ENCODE results near the gene CP. TPM values are rescaled to one million over a fixed set of nuclear protein-coding genes. Genes with fewer than 3 reads are reported as not detected.

CP gene
- total and polyA plus RNA-seq, 2 donors (not counting 1 experiment from before 2014, with no cell fraction given): not detected

- intact Hi-C loops (cut with micrococcal nuclease): no loop called here
- H3K27ac Mint-ChIP-seq: no peak overlapping the region
- Histone ChIP-seq H3K4me3 (ENCODE audit: control extremely low read depth in 1 of 5, extremely low read depth in 1 of 5, insufficient read depth in 1 of 5, low read depth in 2 of 5, low read length in 4 of 5) (no peak overlapping the region), H3K27ac (ENCODE audit: low read length in 2 of 2) (no peak overlapping the region), H3K9ac (ENCODE audit: low read length) (no peak overlapping the region), H3K36me3 (replicated peaks in 1 of 2; ENCODE audit: control extremely low read depth in 1 of 2, control insufficient read depth in 1 of 2, extremely low read depth in 1 of 2, insufficient read depth in 2 of 2, low read length in 1 of 2) (no peaks in the 10 kb centered on the region), H3K27me3 (replicated peaks in 1 of 4; ENCODE audit: control extremely low read depth in 1 of 4, control insufficient read depth in 3 of 4, insufficient read depth in 4 of 4, low read length in 3 of 4) (no peaks in the 10 kb centered on the region), H3K4me2 (replicated peaks; ENCODE audit: low read depth, low read length, poor library complexity, severe bottlenecking) (no peak overlapping the region), H3K9me3 (ENCODE audit: control extremely low read depth in 1 of 3, control insufficient read depth in 2 of 3, insufficient read depth in 1 of 3, low read length in 2 of 3) (peaks cover 0 to 6% (median 0%) of the 10 kb centered on the region in 3 donors), H2AFZ (ENCODE audit: insufficient read depth, low read depth, low read length, poor library complexity, severe bottlenecking) (no peak overlapping the region), H3K4me1 (ENCODE audit: control insufficient read depth in 2 of 2, insufficient read depth in 2 of 2, low read length in 2 of 2) (peaks cover 9 to 10% of the 10 kb centered on the region in 2 donors), H3K79me2 (ENCODE audit: control insufficient read depth, insufficient read depth, low read length) (no peaks in the 10 kb centered on the region), H4K20me1 (ENCODE audit: control insufficient read depth, insufficient read depth, low read length, poor library complexity, severe bottlenecking) (no peaks in the 10 kb centered on the region)
- WGBS (ENCODE audit: insufficient coverage): no CpG with 5 or more reads among the region's 7 CpGs
- TF ChIP-seq CTCF (IDR thresholded peaks at IDR 0.05): no peak
- TF ChIP-seq EZH2 (IDR thresholded peaks at IDR 0.05; ENCODE audit: borderline replicate concordance, insufficient read depth, low read depth, low read length, poor library complexity, severe bottlenecking): no peak
- H3K9me3 Mint-ChIP-seq (ENCODE audit: insufficient read depth): no peaks in the 10 kb centered on the region
- ATAC-seq (ENCODE audit: low read depth) (no peak), DNase-seq (no peak)
- no peak overlapping the region for H3K4me3 Mint-ChIP-seq
- H3K4me1 Mint-ChIP-seq: peaks cover 11% of the 10 kb centered on the region
- CTCF ChIA-PET: interaction anchor here (2.6 kb wide), 1 partner anchor 148 kb away, joined by 55 read pairs; no protein-coding TSS in a partner anchor
- POLR2A ChIA-PET: no interaction called here
- no peaks in the 10 kb centered on the region for H3K27me3 Mint-ChIP-seq
Measured at GRCh38 chr3:149269687-149270086, 48.1 kb upstream of the CP start.

- intact Hi-C loops (cut with micrococcal nuclease): no loop called here
Measured at GRCh38 chr3:149267565-149267964, 45.9 kb upstream of the CP start.

More at GRCh38 chr3:149267565-149267964, 45.9 kb upstream of the CP start:
- 0% methylated on average over 2 of the region's 6 CpGs for WGBS (ENCODE audit: insufficient coverage)
- Histone ChIP-seq H3K4me3 (ENCODE audit: control extremely low read depth in 1 of 5, extremely low read depth in 1 of 5, insufficient read depth in 1 of 5, low read depth in 2 of 5, low read length in 4 of 5) (no peak overlapping the region), H3K27me3 (replicated peaks in 1 of 4; ENCODE audit: control extremely low read depth in 1 of 4, control insufficient read depth in 3 of 4, insufficient read depth in 4 of 4, low read length in 3 of 4) (no peaks in the 10 kb centered on the region), H4K20me1 (ENCODE audit: control insufficient read depth, insufficient read depth, low read length, poor library complexity, severe bottlenecking) (no peaks in the 10 kb centered on the region), H3K27ac (ENCODE audit: low read length in 2 of 2) (no peak overlapping the region), H3K4me1 (ENCODE audit: control insufficient read depth in 2 of 2, insufficient read depth in 2 of 2, low read length in 2 of 2) (peaks cover 14 to 17% of the 10 kb centered on the region in 2 donors), H2AFZ (ENCODE audit: insufficient read depth, low read depth, low read length, poor library complexity, severe bottlenecking) (no peak overlapping the region), H3K36me3 (replicated peaks in 1 of 2; ENCODE audit: control extremely low read depth in 1 of 2, control insufficient read depth in 1 of 2, extremely low read depth in 1 of 2, insufficient read depth in 2 of 2, low read length in 1 of 2) (no peaks in the 10 kb centered on the region), H3K79me2 (ENCODE audit: control insufficient read depth, insufficient read depth, low read length) (no peaks in the 10 kb centered on the region), H3K9me3 (ENCODE audit: control extremely low read depth in 1 of 3, control insufficient read depth in 2 of 3, insufficient read depth in 1 of 3, low read length in 2 of 3) (peaks cover 0 to 6% (median 0%) of the 10 kb centered on the region in 3 donors), H3K4me2 (replicated peaks; ENCODE audit: low read depth, low read length, poor library complexity, severe bottlenecking) (peak overlapping the region; percentile 40), H3K9ac (ENCODE audit: low read length) (no peak overlapping the region)
- ATAC-seq (ENCODE audit: low read depth): peak; percentile 72
- no peak overlapping the region for H3K27ac Mint-ChIP-seq
- no peaks in the 10 kb centered on the region for H3K9me3 Mint-ChIP-seq (ENCODE audit: insufficient read depth)
- peaks cover 29% of the 10 kb centered on the region for H3K4me1 Mint-ChIP-seq
- no peaks in the 10 kb centered on the region for H3K27me3 Mint-ChIP-seq
- POLR2A ChIA-PET: interaction anchor here (0.6 to 0.7 kb wide), 2 partner anchors 17 to 139 kb away, joined by 4 to 5 read pairs; no protein-coding TSS in a partner anchor
- H3K4me3 Mint-ChIP-seq: peak overlapping the region; percentile 40
- peak; percentile 45 for DNase-seq
- TF ChIP-seq EZH2 (IDR thresholded peaks at IDR 0.05; ENCODE audit: borderline replicate concordance, insufficient read depth, low read depth, low read length, poor library complexity, severe bottlenecking): no peak
- CTCF ChIA-PET: interaction anchor here (0.5 to 2.6 kb wide), 3 partner anchors 9 to 163 kb away, joined by 3 to 55 read pairs (median 4); no protein-coding TSS in a partner anchor

Data from B cell (primary cell).